NB4 (cell line): Measurements from ENCODE around the gene SLC66A2.

Experiments
- CTCF ChIP-seq: IDR thresholded peaks from one replicate; pipeline ENCODE4 v1.5.1; 2012; ENCODE audit warnings: low read depth, low read length
- MAX ChIP-seq: IDR thresholded peaks from 2 replicates; pipeline ENCODE4 v1.6.1; 2011; ENCODE audit warnings: low read depth, low read length
- MYC ChIP-seq: IDR thresholded peaks from 2 replicates; pipeline ENCODE4 v1.6.1; 2011; ENCODE audit warnings: low read depth, low read length
- POLR2A ChIP-seq: IDR thresholded peaks from 2 replicates; pipeline ENCODE4 v1.6.1; 2011; ENCODE audit warnings: mild to moderate bottlenecking; ENCODE audit not compliant: insufficient read length; ENCODE audit errors: extremely low read depth

- TF ChIP-seq MAX (no peak), CTCF (no peak), POLR2A (no peak), MYC (no peak)
These were observed 23.6 kb downstream of the SLC66A2 start for GRCh38 chr18:79927607-79928562.
